ENCODE results near the gene NNAT.

Gene NNAT

DNA sequence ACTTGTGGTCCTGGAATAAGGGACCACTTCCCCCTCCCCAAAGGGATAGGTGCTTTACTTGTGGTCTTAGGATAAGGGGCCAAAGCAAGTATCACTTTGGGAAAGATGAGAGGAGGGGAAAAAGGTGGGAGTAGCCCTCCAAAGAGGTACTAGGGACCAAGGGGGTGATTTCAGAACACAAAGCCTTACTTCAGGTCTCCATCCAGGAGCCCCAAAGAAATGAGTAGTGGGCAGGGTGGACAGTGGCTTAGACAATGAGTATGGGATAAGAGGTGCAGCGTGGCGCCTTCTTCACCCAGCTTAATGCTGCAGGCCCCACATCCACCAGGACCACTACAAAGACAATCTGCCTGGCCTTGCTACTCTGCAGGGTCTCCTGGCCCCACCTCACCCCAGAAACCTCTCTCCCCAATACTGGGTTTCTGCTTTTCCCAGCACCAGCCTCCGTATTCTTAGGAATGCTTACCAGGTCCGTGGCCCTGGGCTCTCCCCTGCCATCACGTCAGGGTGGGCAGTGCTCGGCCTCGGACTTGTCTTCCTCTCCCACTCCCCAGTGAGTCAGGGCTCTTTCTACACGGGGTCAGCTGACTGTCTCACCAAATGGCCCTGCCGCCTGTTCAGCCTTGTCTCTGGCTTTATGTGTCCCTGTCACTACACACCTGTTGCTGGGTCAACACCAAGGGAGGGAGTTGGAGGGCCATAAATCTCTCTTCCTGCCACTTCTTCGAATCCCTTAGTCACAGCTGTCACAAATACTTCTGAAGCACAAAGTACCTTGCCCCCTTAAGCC is 3.1 kb downstream of the NNAT start:
- no peak for DNase-seq (ENCODE audit: low read depth in 4 of 4, low spot score in 1 of 4)

DNA sequence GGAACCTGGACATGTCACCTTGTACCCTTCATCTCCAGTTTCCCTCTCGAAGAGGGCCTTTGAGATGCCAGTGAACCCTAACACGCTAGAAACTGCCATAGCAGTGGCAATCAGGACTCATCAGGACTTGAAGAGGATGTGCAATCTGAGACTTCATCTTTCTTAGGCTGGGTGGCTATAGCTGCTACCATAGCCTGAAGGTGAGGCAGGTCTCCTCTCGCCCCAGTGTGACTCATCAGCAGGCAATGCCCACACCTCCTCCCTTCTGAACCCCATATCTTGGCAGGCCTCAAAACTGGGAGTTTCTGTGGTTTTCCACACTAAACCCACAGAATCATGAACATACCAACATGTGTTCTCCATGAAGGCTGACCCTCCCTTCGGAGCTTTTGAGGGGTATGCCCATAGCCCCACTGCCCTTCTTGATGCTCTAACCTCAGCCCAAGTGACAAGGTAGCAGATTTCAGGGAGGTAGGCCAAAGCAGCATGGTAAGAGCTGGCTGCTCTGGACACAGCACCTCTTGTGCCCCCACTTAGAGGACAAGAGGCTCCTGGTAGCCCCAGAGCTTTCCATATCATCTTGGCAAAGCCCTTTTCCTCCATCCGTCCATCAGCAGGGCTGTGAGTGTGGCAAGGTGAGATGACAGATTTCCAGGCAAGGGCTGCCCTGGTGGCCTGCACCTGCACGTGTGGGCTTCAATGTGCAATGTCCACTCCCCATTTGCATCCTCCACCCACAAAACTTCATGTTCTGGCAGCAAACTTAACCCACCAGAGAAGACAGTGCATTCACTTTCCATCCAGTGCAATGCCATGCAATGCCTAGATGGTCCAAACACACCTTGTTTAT is 4.0 kb downstream of the NNAT start:
- DNase-seq (ENCODE audit: low read depth in 4 of 4, low spot score in 1 of 4), result no peak

DNA sequence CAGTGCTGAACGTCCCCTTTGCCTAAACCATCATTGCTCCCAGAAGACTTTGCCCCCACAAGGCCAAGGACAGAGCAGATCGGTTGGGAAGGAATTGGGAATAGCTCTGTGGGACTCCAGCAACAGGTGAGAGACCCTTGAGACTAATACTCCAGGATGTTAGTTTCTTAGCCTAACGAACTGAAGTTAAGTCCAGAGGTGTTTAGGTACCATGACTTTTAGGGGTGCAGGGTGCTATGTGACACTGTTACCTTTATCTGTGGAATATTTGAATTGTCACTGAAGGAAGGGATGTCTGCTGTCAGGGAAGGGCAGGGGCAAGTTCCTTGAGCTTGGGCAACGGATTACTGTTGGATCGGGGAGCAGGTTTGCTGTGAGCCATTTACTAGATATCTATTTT is 4.8 kb downstream of the NNAT start:
- no peak for DNase-seq (ENCODE audit: low read depth in 4 of 4, low spot score in 1 of 4)

DNA sequence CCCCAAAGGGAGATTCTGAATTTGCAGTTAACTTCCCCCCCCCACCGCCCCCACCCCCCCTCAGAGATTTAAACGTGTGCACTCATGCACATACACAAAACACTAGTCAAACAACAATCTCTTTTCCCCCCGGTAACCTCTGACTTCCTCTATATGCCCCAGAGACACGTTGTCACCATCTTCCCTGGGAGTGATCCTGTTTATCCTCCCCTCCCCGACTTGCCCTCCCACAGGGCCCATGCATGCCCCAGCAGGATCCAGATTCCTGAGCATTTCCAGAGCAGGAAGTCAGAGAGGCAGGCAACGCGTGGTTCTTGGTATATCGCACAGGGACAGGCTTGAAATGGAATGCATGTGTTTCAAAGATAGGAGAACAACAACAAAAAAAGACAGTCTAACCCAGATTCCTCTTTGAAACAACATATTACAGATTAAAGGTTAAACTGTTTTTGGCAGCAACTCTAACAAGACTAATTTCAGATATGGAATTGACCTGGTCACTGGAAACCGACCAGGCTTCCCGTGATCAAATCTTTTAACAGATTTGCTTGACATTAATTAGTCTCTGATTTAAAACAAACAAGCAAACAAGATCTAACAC is 5.3 kb downstream of the NNAT start:
- DNase-seq (ENCODE audit: low read depth in 4 of 4, low spot score in 1 of 4), result no peak

DNA sequence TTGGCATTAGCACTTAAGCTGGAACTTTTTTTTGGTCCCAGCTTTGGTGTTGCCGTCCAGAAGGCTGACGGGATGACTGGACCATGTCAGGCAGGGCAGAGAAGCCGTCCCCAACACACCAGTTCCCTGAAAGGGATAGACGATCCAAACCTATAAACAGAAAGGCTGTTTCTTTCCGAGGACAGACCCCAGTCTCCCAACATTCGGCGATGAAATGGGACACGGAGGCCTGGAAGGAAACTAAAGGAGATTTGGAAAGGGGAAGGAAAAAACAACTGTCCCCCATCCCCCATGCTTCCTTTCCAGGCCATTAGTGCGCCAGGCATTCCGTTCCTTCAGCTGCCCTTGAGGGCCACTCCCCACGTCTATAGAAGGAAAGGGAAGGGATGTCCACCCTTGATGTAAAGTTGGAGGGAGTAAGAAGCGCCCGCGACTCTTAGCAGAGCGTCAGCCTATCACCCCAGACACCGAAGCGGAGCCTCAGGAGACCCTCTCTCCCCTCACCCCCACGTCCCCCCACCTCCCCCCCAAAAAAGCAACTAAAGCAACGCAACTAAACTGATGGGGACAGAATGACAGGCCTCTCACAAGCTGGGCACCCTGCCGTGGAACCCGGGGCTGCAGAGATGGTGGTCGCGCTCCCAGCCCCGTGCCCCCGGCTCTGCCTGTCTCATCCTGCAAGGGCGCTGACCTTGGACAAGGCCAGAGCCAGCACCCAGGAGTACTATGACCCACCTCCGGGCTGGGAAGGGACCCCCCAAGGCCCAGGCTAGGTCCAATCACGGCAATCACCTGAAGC is 6.0 kb downstream of the NNAT start:
- no peak for DNase-seq (ENCODE audit: low read depth in 4 of 4, low spot score in 1 of 4)

DNA sequence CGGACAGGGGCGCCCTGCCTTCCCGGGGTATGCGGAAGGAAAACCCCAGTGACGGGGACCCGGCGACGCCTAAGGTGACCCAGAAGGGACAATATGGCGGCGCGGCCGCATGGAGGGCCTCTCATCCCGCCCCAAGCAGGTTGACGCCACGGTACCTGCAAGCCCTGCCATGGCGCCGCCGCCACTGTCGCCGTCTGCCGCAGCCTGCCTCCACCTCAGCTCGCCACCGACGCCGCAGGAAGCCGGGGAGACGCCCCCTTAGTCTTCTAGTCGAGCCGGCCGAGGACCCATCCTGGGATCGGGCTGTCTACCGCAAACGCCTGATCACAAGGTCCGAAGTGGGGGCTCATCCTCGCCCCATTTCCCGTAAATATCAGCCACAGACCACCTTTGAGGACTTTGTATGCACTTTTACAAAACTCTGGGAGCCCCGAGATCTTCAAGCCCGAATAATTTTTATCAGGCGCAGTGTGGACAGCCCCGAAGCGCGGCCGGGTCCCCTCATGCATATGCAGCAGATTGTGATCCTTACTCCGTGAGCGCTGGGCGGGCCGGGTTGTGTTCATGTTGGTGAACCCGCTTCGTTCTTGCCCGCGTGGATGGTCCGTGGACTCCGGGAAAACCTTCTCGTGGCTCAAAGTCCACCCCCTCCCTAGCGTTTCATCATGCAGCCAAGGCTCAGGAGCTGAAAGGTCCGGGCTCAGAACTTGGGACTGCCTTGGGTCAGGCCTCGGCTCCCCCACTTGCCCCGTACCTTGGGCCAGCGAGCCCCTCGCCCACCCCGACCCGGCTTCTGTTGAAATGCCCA is 6.8 kb downstream of the NNAT start, which contains the start of gene BLCAP:
BLCAP (minus strand) TSS at position 239 of the 808 bp plus-strand sequence. CDS start 8,702 bp downstream, outside the sequence.
- DNase-seq (ENCODE audit: low read depth in 4 of 4, low spot score in 1 of 4), result peak; percentile 84 to 91 (median 88)

DNA sequence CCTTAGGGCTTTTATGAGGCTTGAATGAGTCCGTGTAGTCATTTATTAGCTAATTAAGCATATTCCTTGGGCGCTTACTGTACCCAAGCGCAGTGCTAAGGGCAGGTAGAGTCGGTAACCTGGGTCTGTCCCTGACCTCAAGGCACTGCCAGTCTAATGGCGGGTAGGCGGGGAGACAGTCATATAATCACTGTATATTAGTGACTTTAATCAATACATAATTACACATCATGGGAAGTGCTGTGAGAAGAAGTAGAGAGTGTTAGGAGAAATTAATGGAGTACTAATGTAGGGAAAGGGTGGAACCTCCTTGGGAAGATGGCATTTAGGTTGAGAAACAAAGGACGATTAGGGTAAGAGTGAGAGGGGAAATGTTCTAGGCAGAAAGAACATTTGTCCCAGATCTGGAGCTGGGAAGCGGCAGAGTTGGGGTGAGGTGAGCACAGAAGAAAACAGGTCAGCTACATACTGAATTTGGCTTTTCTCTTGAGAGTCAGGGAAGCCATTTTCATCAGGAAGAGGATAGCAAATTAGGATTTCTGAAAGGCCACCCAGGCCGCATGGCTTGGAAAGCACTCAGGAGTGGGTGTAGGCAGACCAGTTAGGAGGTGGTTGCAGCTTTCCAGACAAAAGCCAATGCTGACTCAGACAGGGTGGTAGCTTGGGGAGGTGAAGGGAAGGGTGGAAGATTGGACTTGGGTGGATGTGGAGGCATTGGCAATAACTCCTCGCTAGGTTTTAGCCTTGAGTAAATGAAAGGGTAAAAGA is 7.6 kb downstream of the NNAT start:
- no peak for DNase-seq (ENCODE audit: low read depth in 4 of 4, low spot score in 1 of 4)

DNA sequence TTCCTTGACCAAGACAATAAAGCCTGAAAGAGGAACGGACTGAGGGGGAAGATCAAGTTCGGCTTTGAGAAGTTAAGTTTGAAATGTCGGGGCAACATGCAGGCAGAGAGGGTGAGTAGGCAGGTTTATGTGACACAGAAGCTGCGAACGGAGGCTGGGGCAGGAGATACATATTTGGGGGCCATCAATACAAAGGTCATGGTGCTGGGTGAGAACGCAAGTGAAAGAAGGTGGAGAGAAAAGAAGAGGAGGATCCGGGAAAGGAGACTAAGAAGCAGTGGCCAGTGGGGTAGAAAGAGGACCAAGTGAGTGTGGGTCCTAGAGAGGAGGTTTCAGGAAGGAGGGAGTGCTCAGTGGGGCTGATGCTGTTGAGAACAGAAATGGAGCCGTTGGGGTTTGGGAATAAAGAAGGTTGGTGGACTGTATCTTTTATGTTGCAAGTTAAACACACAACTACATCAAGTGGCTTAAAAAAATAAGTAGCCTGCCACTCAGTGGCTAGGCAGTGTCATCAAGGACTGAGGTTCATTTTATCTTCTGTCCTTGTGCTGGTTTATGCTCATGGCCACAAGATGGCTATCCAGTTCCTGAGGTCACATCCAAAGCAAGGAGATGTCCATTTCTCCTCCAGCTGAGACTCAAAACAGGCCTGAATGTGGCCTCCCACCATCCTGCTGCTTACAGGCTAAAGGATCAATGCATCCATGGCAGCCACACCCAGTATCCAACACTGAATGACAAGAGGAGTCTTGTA is 8.3 kb downstream of the NNAT start:
- DNase-seq (ENCODE audit: low read depth in 4 of 4, low spot score in 1 of 4), result no peak

DNA sequence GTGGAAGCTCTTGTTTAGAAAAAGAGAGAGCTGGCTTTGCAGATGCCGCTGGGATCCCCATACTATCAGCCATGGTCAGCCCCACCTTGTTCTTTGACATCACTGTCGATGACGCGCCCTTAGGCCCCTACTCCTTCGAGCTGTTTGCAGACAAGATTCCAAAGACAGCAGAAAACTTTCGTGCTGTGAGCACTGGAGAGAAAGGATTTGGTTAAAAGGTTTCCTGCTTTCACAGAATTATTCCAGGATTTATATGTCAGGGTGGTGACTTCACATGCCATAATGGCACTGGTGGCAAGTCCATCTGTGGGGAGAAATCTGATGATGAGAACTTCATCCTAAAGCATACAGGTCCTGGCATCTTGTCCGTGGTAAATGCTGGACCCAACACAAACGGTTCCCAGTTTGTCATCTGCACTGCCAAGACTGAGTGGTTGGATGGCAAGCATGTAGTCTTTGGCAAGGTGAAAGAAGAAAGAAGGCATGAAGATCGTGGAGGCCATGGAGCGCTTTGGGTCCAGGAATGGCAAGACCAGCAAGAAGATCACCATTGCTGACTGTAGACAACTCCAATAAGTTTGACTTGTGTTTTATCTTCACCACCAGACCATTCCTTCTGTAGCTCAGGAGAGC is 9.0 kb downstream of the NNAT start:
- DNase-seq (ENCODE audit: low read depth in 4 of 4, low spot score in 1 of 4), result no peak

DNA sequence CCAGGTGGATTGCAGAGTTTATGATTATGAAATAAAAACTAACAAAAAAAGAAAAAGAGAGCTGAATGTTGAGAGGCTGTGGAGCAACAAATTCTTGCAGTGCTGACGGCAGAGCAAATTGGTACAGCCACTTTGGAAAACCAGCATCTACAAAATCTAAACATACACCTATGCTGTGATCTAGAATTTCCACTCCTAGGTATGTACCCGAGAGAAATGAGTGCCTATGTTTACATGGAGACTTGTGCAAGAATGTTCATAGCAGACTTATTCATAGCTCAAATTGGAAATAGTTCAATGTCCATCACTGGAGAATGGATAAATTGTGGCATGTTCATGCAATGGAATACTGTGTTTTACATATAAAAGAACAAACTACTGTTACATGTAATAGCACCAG is 9.6 kb downstream of the NNAT start:
- DNase-seq (ENCODE audit: low read depth in 4 of 4, low spot score in 1 of 4), result no peak

DNA sequence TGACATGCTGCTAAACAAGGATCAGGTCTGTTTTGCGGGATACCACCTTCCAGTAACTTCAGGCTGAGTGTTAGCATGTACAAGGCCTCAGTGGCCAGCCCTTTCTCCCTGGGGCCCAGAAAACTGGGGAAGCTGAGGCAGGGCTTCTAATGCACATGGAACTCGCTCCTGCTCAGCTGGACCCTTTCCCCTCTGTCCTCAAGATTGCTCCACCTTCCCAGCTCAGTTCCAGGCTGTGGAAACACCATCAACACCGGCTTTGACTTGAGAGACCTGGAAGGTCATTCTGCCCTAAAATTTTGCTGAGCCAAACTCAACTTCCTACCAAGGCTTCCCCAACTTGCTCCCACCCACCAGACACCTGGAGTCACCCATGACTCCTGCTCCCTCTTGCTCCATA is 10.8 kb downstream of the NNAT start:
- no peak for DNase-seq (ENCODE audit: low read depth in 4 of 4, low spot score in 1 of 4)

DNA sequence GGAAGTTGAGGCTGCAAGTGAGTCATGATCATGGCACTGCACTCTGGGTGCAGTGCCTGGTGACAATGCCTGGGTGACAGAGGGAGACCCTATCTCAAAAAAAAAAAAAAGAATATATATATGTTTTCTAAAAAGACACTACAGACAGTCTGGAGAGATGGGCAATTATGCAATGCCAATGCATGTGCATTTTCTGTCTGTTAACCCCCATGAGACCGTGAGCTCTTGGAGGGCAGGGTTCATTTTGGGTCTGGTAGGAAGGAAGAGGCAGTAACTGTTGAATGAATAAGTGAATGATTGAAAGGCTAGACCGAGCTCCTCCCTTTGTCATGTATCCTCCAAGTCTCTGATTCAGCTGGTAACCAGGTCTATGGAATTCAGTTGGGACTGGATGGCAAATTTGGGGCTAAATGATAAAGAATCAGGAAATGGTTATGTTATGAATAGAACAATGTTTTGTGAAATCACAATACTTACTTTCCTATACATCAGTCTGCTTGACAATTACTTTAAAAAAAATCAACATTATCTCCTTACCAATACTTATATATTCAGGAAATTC is 12.2 kb downstream of the NNAT start:
- no peak for DNase-seq (ENCODE audit: low read depth in 4 of 4, low spot score in 1 of 4)

DNA sequence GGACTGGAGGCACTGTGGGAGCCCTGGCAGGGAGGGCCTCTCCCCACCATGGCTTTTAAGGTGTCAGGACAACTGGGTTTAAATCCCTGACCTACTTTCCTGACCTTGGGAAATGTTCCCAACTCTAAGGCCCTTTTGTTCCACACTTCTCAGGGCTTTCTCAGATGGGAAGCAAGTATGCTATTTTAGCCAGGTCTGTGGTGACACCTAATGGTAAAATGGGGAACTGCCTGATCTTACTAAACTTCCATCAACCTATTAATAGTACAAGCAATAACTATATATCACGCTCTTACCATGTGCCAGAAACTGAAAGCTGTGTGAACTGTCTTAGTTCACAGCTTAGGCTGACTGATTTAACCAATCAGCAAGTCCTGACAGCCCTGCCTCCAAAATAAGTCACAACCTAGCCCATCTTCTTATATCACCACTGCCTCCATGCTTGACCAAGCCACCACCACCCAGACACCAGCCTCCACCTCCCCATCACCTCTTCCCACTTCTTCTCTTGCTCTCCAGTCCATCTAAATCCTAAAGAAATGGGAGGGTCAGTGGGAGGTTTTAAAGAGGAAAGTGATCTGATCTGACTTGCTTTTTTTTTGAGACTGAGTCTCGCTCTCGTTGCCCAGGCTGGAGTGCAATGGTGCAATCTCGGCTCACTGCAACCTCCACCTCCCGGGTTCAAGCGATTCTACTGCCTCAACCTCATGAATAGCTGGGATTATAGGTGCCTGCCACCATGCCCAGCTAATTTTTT is 13.5 kb downstream of the NNAT start:
- DNase-seq (ENCODE audit: low read depth in 4 of 4, low spot score in 1 of 4), result peak in 1 of 4 experiments; percentile 33

DNA sequence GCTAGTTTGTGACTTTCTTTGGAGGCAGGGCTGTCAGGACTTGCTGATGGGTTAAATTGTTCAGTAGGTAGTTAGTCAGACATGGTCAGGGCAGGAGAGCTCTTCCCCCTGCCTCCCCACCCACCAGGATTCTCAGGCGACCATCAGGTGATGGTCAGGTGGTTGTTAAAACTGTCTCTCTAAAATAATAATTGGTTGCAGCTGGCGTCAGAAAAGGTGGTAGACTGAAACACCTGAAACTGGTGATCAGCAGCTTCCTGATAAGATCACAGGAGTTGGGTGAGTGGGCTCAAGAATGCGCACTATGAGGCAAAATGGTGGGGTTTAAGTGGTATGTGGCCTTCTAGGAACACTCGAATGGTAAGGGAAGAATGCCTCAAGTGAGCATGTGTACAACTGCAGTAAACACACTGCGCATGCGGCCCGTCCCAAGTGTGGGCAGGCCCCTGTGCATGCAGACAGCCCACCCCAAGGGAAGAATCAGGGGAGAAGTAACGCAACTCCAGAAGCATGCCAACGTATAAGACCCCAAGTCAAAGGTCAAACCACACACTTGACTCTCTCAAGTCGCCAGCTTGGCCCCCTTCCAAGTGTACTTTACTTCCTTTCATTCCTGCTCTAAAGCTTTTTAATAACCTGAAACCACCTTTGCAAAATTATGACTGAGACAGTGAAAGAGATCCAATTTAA is 14.5 kb downstream of the NNAT start:
- no peak for DNase-seq (ENCODE audit: low read depth in 4 of 4, low spot score in 1 of 4)

DNA sequence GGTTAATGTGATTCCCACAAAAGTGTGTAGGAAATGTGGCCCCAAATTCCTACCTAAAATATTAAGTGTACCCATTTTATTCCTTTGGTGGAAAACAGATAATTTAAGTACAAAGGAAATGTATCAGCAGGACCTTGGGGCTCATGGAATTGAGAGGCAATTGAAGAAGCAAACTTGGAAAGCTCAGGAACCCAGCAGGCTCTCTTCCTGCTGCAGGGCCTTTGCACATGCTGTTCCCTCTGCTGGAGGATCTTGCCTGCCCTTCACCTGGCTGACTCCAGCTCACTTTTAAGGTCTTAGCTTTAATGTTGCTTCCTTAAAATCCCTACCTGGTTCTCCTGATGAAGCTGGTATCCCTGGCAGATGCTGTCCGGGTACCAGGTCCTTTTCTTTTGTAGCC is 16.5 kb downstream of the NNAT start:
- no peak for DNase-seq (ENCODE audit: low read depth in 4 of 4, low spot score in 1 of 4)

DNA sequence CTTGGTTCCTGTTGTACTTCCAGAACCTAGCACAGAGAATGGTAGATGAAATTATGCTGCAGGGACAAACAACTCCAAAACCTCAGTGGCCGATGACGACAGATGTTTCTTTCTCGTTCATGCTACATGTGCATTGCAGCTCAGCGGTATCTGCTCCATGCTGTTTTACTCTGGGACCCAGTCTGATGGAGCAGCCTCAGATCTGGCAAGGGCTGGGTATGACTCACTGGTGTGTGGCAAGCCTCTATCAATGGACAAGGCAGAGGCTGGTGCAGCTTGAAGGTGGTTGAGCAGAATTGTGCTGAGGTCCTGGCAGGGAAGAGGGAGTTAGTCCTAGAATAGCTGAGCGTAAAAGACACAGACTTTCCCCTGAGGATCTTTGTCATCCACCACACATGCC is 17.0 kb downstream of the NNAT start:
- DNase-seq (ENCODE audit: low read depth in 4 of 4, low spot score in 1 of 4), result no peak

DNA sequence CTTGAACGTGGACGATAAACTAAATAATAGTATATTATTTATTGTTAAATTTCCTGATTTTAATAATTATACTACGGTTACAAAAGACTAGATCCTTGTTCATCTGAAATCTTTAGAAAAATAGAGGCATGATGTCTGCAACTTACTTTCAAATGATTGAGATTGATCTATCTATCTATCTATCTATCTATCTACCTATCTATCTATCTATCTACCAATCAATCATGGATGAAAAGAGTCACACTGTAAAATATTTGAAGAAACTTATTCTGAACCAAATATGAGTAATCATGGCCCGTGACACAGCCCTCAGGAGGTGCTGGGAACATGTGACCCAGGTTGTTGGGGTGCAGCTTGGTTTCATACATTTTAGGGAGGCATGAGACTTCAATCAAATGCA is 18.4 kb downstream of the NNAT start:
- DNase-seq (ENCODE audit: low read depth in 4 of 4, low spot score in 1 of 4), result no peak
